Neural progenitor cell (in vitro differentiated cells): ENCODE results near the gene LRRC7. TPM values are rescaled to one million over a fixed set of nuclear protein-coding genes. Genes with fewer than 3 reads are reported as not detected.
"Not testable (repeated sequence)": the region's sequence is repeated elsewhere in the genome, so short reads cannot be mapped to it uniquely, and the experiment has no call there.

Experiments used
- DNase-seq: peaks from one replicate; pipeline ENCODE4 v3.0.0-alpha.2; 2016; ENCODE audit warnings: low spot score
- H2AFZ ChIP-seq: fragments of 200-600 bp; sonication (generic); replicated peaks from 2 replicates; pipeline ENCODE4 v1.6.1; 2016; ENCODE audit warnings: antibody characterized with exemption
- H3F3A ChIP-seq: fragments of 200-600 bp; sonication (generic); 2 replicates; pipeline ENCODE4 v1.6.1; 2016; ENCODE audit warnings: antibody characterized with exemption, low read depth
- H3K27ac ChIP-seq: fragments of 200-600 bp; sonication (generic); 2 replicates; pipeline ENCODE4 v1.5.1; 2016; ENCODE audit warnings: mild to moderate bottlenecking
- H3K27me3 ChIP-seq: fragments of 200-600 bp; sonication (generic); 2 replicates; pipeline ENCODE4 v1.6.1; 2016; ENCODE audit warnings: mild to moderate bottlenecking, moderate library complexity
- H3K36me3 ChIP-seq: fragments of 200-600 bp; sonication (generic); 2 replicates; pipeline ENCODE4 v1.5.1; 2016
- H3K4me1 ChIP-seq: fragments of 200-600 bp; sonication (generic); 2 replicates; pipeline ENCODE4 v1.6.1; 2016; ENCODE audit warnings: mixed run types
- H3K4me2 ChIP-seq: fragments of 200-600 bp; sonication (generic); 2 replicates; pipeline ENCODE4 v1.6.1; 2016
- H3K4me3 ChIP-seq: fragments of 200-600 bp; sonication (generic); 2 replicates; pipeline ENCODE4 v1.5.1; 2016
- H3K79me2 ChIP-seq: fragments of 200-600 bp; sonication (generic); 2 replicates; pipeline ENCODE4 v1.6.1; 2016; ENCODE audit warnings: low read depth
- H3K9ac ChIP-seq: fragments of 200-600 bp; sonication (generic); 2 replicates; pipeline ENCODE4 v1.6.1; 2016
- H3K9me3 ChIP-seq: fragments of 200-600 bp; sonication (generic); 2 replicates; pipeline ENCODE4 v1.5.1; 2016; ENCODE audit warnings: low read depth
- H4K20me1 ChIP-seq: fragments of 200-600 bp; sonication (generic); 2 replicates; pipeline ENCODE4 v1.6.1; 2016; ENCODE audit warnings: low read depth
- H3K27ac Mint-ChIP-seq: 3 replicates; pipeline ENCODE4 v1.8.0; 2021; ENCODE audit warnings: mixed read lengths
- H3K27me3 Mint-ChIP-seq: 2 replicates; pipeline ENCODE4 v1.8.0; 2022; ENCODE audit warnings: low read depth, mild to moderate bottlenecking, inconsistent platforms, moderate library complexity, mixed read lengths; ENCODE audit not compliant: insufficient read depth
- H3K36me3 Mint-ChIP-seq: 3 replicates; pipeline ENCODE4 v1.8.0; 2021; ENCODE audit warnings: mixed read lengths
- H3K4me1 Mint-ChIP-seq: 3 replicates; pipeline ENCODE4 v1.8.0; 2021; ENCODE audit warnings: mixed read lengths
- H3K4me3 Mint-ChIP-seq: 3 replicates; pipeline ENCODE4 v1.8.0; 2021; ENCODE audit warnings: mild to moderate bottlenecking, moderate library complexity, mixed read lengths
- H3K9me3 Mint-ChIP-seq: 3 replicates; pipeline ENCODE4 v1.8.0; 2020; ENCODE audit warnings: mixed read lengths
- CTCF ChIP-seq: fragments of 200-600 bp; sonication (generic); IDR thresholded peaks from 2 replicates; pipeline ENCODE4 v1.5.1; 2017; ENCODE audit warnings: antibody characterized with exemption, mild to moderate bottlenecking
- EZH2 ChIP-seq: fragments of 200-600 bp; sonication (generic); IDR thresholded peaks from 2 replicates; pipeline ENCODE4 v1.6.1; 2017; ENCODE audit warnings: antibody characterized with exemption, mild to moderate bottlenecking, moderate library complexity
- EZH2phosphoT487 ChIP-seq: fragments of 200-600 bp; sonication (generic); IDR thresholded peaks from 2 replicates; pipeline ENCODE4 v1.6.1; 2017; ENCODE audit warnings: antibody characterized with exemption
- total RNA-seq: library from RNA; depleted of rRNA; stranded (reverse); fragments of >200 nt; gene quantifications from 2 replicates; pipeline ENCODE4 v1.2.3, GENCODE V29; 2015; ENCODE audit warnings: low replicate concordance

Gene LRRC7
- total RNA-seq, 1 donor from 2014 or later, result not detected

GRCh38 chr1:69710484-69711189, 142.9 kb downstream of the LRRC7 start:
- no peak for TF ChIP-seq EZH2
- no peak for TF ChIP-seq EZH2phosphoT487
- no peak for TF ChIP-seq CTCF
- no peaks in the 10 kb centered on the region for H3F3A ChIP-seq
- Mint-ChIP-seq H3K9me3 (no peaks in the 10 kb centered on the region), H3K36me3 (no peaks in the 10 kb centered on the region), H3K27ac (no peak overlapping the region), H3K27me3 (no peaks in the 10 kb centered on the region), H3K4me1 (peaks cover 11% of the 10 kb centered on the region), H3K4me3 (no peak overlapping the region)
- no peaks in the 10 kb centered on the region for H3K79me2 ChIP-seq
- no peak overlapping the region for H2AFZ ChIP-seq
- H3K36me3 ChIP-seq, result no peaks in the 10 kb centered on the region
- H3K9me3 ChIP-seq, result no peaks in the 10 kb centered on the region
- H3K4me2 ChIP-seq, result no peak overlapping the region
- no peaks in the 10 kb centered on the region for H3K27me3 ChIP-seq
- H3K4me3 ChIP-seq, result no peak overlapping the region
- DNase-seq, result no peak
- no peak overlapping the region for H3K9ac ChIP-seq
- no peak overlapping the region for H3K27ac ChIP-seq
- no peaks in the 10 kb centered on the region for H4K20me1 ChIP-seq
- H3K4me1 ChIP-seq, result no peaks in the 10 kb centered on the region

GRCh38 chr1:69711190-69711930, 143.6 kb downstream of the LRRC7 start:
- Histone ChIP-seq H3K27me3 (no peaks in the 10 kb centered on the region), H3K4me3 (no peak overlapping the region), H4K20me1 (no peaks in the 10 kb centered on the region), H3K4me1 (no peaks in the 10 kb centered on the region), H3K36me3 (no peaks in the 10 kb centered on the region), H3K9ac (no peak overlapping the region), H2AFZ (no peak overlapping the region), H3K79me2 (no peaks in the 10 kb centered on the region), H3F3A (no peaks in the 10 kb centered on the region), H3K27ac (no peak overlapping the region), H3K9me3 (no peaks in the 10 kb centered on the region), H3K4me2 (no peak overlapping the region)
- H3K27me3 Mint-ChIP-seq, result no peaks in the 10 kb centered on the region
- H3K36me3 Mint-ChIP-seq, result no peaks in the 10 kb centered on the region
- no peak overlapping the region for H3K4me3 Mint-ChIP-seq
- no peak overlapping the region for H3K27ac Mint-ChIP-seq
- TF ChIP-seq EZH2 (no peak), CTCF (no peak), EZH2phosphoT487 (no peak)
- DNase-seq, result no peak
- H3K4me1 Mint-ChIP-seq, result peaks cover 8% of the 10 kb centered on the region
- H3K9me3 Mint-ChIP-seq, result no peaks in the 10 kb centered on the region

DNA sequence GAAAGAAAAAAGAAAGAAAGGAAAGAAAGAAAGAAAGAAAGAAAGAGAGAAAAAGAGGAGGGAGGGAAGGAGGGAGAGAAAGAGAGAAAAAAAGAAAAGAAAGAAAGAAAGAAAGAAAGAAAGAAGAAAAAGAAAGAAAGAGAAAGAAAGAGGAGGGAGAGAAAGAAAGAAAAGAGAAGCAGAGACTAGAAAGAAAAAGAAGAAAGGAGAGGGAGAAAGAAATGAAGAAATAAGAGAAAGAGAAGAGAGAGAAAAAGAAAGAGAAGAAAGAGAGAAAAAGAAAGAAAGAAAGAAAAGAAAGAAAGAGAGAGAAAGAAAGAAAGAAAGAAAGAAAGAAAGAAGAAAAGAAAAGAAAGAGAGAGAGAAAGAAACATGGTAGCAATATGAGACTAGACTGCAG, 150.1 kb downstream of the LRRC7 start:
- H3K4me2 ChIP-seq, H3K27me3 ChIP-seq, H3K9me3 Mint-ChIP-seq, H3K27me3 Mint-ChIP-seq, H3F3A ChIP-seq, DNase-seq, H3K79me2 ChIP-seq, H2AFZ ChIP-seq, H3K27ac ChIP-seq, H3K4me3 Mint-ChIP-seq, H3K4me3 ChIP-seq, H3K9ac ChIP-seq, H3K9me3 ChIP-seq, H4K20me1 ChIP-seq, H3K4me1 ChIP-seq, H3K27ac Mint-ChIP-seq, H3K4me1 Mint-ChIP-seq, H3K36me3 Mint-ChIP-seq, H3K36me3 ChIP-seq: not testable (repeated sequence)

- H3K4me3 Mint-ChIP-seq, result no peak overlapping the region
- TF ChIP-seq EZH2, result no peak
- peaks cover 14% of the 10 kb centered on the region for H3K9me3 Mint-ChIP-seq
- no peak overlapping the region for H3K27ac Mint-ChIP-seq
- Histone ChIP-seq H4K20me1 (no peaks in the 10 kb centered on the region), H3F3A (no peaks in the 10 kb centered on the region), H3K36me3 (no peaks in the 10 kb centered on the region), H3K4me2 (no peak overlapping the region), H3K4me1 (no peaks in the 10 kb centered on the region), H3K27ac (no peak overlapping the region), H3K9me3 (no peaks in the 10 kb centered on the region), H2AFZ (no peak overlapping the region), H3K79me2 (no peaks in the 10 kb centered on the region), H3K27me3 (no peaks in the 10 kb centered on the region), H3K4me3 (no peak overlapping the region), H3K9ac (no peak overlapping the region)
- peaks cover 5% of the 10 kb centered on the region for H3K36me3 Mint-ChIP-seq
- H3K27me3 Mint-ChIP-seq, result no peaks in the 10 kb centered on the region
- H3K4me1 Mint-ChIP-seq, result peaks cover 3% of the 10 kb centered on the region
- no peak for DNase-seq
These were observed 160.5 kb downstream of the LRRC7 start for GRCh38 chr1:69728206-69728605.
